Measurements from ENCODE around the gene MLLT3.

The MLLT3 gene

GRCh38 chr9:20464242-20464641 lies 158.1 kb downstream of the MLLT3 start:
- DNase-seq (ENCODE audit: low read depth), result no peak
- TF ChIP-seq CTCF (conservative IDR thresholded peaks at IDR 0.05; ENCODE audit: low read length), result no peak
- no peak overlapping the region for H3K4me3 ChIP-seq (ENCODE audit: low read length)

- no peak overlapping the region for H3K4me3 ChIP-seq (ENCODE audit: low read length)
- no peak for DNase-seq (ENCODE audit: low read depth)
- TF ChIP-seq CTCF (conservative IDR thresholded peaks at IDR 0.05; ENCODE audit: low read length), result no peak
Measured at GRCh38 chr9:20463823-20464222, 158.5 kb downstream of the MLLT3 start.

DNA sequence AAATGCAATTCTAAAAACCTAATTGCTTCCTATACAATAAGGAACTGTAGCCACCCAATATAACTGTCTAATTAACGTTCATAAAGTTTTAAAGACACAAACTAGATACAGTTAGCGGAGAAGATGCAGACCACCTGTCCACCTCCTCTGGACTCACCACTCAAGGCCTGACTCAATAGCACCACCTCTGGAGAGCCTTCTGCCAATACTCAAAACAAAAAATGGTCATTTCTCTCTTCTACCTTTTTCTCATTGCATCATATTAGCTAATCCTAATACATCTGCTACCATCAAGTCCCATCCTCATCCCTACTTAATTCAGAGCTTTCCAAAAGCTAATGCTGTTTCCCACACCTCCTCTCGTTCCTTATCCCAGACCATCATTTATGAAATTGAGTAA lies 159.9 kb downstream of the MLLT3 start:
- TF ChIP-seq CTCF (conservative IDR thresholded peaks at IDR 0.05; ENCODE audit: low read length), result no peak
- no peak for DNase-seq (ENCODE audit: low read depth)
- H3K4me3 ChIP-seq (ENCODE audit: low read length), result no peak overlapping the region

DNA sequence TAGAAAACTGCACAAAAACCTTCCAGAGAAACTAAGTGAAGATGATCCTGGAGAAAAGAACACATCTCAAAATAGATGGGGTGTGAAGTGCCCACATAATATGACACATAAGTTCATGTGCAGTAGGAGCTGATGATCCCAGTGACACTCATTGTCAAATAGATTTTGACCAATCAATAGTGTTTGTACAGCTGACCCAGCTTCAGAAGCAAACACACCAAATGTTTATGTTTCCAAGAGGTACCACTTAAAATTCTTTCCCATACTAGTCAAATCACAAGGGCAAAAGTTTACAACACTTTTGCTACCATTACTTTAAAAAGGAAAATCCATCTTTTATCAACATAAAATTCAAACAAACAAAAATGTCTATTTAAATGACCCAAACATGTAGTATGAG lies 175.0 kb downstream of the MLLT3 start:
- no peak overlapping the region for H3K4me3 ChIP-seq (ENCODE audit: low read length)
- no peak for TF ChIP-seq CTCF (conservative IDR thresholded peaks at IDR 0.05; ENCODE audit: low read length)
- no peak for DNase-seq (ENCODE audit: low read depth)

DNA sequence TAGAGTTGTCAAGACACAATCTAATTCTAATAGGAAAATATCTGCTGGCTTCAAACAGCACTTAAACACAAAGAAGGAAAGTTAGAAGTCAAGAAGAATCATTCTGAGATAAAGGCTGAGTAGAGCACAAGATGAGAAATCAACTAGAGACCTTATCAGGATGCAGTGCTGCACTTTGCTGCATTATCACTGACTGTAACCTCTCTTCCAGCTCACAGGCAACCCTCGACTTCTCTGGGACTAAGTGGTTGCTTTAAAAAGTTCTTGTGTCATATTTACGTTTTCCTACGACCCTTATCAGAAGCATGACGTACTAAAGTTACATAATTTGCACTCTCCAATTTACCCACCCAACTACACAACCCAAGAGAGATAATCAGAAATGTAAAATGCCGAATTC lies 176.1 kb downstream of the MLLT3 start:
- H3K4me3 ChIP-seq (ENCODE audit: low read length), result no peak overlapping the region
- no peak for DNase-seq (ENCODE audit: low read depth)
- TF ChIP-seq CTCF (conservative IDR thresholded peaks at IDR 0.05; ENCODE audit: low read length), result no peak

DNA sequence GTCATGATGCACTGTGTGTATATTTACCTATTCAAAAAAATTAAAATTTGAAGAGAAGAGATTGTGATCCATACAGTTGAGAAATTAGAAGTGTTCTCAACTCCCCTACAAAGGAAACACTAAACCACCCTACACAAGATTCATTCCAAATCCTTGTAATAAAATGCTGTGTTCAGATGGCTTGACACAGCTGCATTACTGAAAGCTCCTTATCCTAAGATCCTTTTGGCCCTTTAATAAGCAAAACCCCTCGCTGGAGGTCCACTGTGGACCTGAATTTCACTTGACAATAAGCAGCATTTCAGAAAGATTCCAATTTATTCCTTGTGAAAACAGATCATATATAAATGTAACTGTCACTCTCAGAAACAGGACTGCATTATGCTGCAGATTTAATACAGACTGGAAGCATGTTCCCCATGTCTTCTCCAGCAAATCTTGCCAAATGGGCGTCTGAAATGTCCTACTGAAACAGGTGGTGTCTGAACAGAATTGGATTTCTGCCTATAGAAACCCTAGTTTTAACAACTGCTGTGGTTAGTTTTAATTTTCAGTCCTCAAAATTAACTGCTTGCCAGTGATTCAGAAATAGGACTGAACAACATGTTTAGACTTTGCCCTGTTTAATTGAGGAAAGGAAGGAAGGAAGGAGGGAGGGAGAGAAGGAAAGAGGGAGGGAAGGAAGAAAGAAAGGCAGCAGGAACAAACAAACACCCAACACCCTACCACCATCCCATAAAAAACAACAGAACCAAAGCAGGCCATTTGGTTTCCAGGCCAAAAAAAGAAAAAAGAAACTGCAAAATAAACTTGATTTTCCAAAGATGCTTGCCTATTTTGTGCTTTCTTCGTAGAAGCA lies 179.6 kb downstream of the MLLT3 start:
- no peak for DNase-seq (ENCODE audit: low read depth)
- no peak for TF ChIP-seq CTCF (conservative IDR thresholded peaks at IDR 0.05; ENCODE audit: low read length)
- H3K4me3 ChIP-seq (ENCODE audit: low read length), result no peak overlapping the region

GRCh38 chr9:20441711-20442423 lies 180.4 kb downstream of the MLLT3 start:
- H3K4me3 ChIP-seq (ENCODE audit: low read length), result no peak overlapping the region
- no peak for TF ChIP-seq CTCF (conservative IDR thresholded peaks at IDR 0.05; ENCODE audit: low read length)
- DNase-seq (ENCODE audit: low read depth), result no peak
